ENCODE measurements around the gene KCNQ1. TPM values are rescaled to one million over a fixed set of nuclear protein-coding genes. Genes with fewer than 3 reads are reported as not detected.

Gene KCNQ1
- polyA plus RNA-seq, 1 donor from 2014 or later = not detected

GRCh38 chr11:2865922-2866577, 421.2 kb downstream of the KCNQ1 start:
- no peak overlapping the region for H3K4me2 ChIP-seq (ENCODE audit: low read length)
- H2AFZ ChIP-seq (ENCODE audit: low read depth, low read length) = no peak overlapping the region
- TF ChIP-seq TAF1 (IDR thresholded peaks at IDR 0.05; ENCODE audit: low read depth) (no peak), SMC3 (conservative IDR thresholded peaks at IDR 0.05; ENCODE audit: poor library complexity) (no peak), EZH2 (IDR thresholded peaks at IDR 0.05; ENCODE audit: borderline replicate concordance, insufficient read depth, low read length, poor library complexity, severe bottlenecking) (no peak), RAD21 (conservative IDR thresholded peaks at IDR 0.05) (no peak), EP300 (conservative IDR thresholded peaks at IDR 0.05; ENCODE audit: poor library complexity, severe bottlenecking) (no peak), REST (IDR thresholded peaks at IDR 0.05; ENCODE audit: borderline replicate concordance) (no peak), MXI1 (conservative IDR thresholded peaks at IDR 0.05; ENCODE audit: poor library complexity, severe bottlenecking) (no peak), CTCF (IDR thresholded peaks at IDR 0.05; ENCODE audit: poor library complexity, severe bottlenecking) (no peak), POLR2AphosphoS5 (IDR thresholded peaks at IDR 0.05) (no peak)
- peaks cover 26% of the 10 kb centered on the region for H3K27me3 ChIP-seq (ENCODE audit: insufficient read depth, low read depth, low read length)
- no peaks in the 10 kb centered on the region for H4K20me1 ChIP-seq (ENCODE audit: insufficient read depth)
- no peak overlapping the region for H3K4me3 ChIP-seq (ENCODE audit: low read length)
- no peaks in the 10 kb centered on the region for H3K79me2 ChIP-seq (replicated peaks; ENCODE audit: insufficient read depth, low read length)
- H3K9ac ChIP-seq (ENCODE audit: low read length) = no peak overlapping the region
- H3F3A ChIP-seq (ENCODE audit: insufficient read depth, low read length, poor library complexity, severe bottlenecking) = no peaks in the 10 kb centered on the region
- no peaks in the 10 kb centered on the region for H3K36me3 ChIP-seq (ENCODE audit: insufficient read depth, low read length)
- H3K27ac ChIP-seq (ENCODE audit: low read length) = no peak overlapping the region
- H3K9me3 ChIP-seq (ENCODE audit: low read length) = no peaks in the 10 kb centered on the region
- H3K9me2 ChIP-seq (ENCODE audit: insufficient read depth, low read length) = no peaks in the 10 kb centered on the region

- H3K27ac ChIP-seq (ENCODE audit: low read length) = no peak overlapping the region
Measured at GRCh38 chr11:2867142-2867541, 422.3 kb downstream of the KCNQ1 start.

More at GRCh38 chr11:2867142-2867541, 422.3 kb downstream of the KCNQ1 start:
- Histone ChIP-seq H3F3A (ENCODE audit: insufficient read depth, low read length, poor library complexity, severe bottlenecking) (no peaks in the 10 kb centered on the region), H3K4me3 (ENCODE audit: low read length) (no peak overlapping the region), H3K36me3 (ENCODE audit: insufficient read depth, low read length) (no peaks in the 10 kb centered on the region), H4K20me1 (ENCODE audit: insufficient read depth) (no peaks in the 10 kb centered on the region), H3K79me2 (replicated peaks; ENCODE audit: insufficient read depth, low read length) (no peaks in the 10 kb centered on the region), H3K4me2 (ENCODE audit: low read length) (no peak overlapping the region), H2AFZ (ENCODE audit: low read depth, low read length) (no peak overlapping the region), H3K9me3 (ENCODE audit: low read length) (no peaks in the 10 kb centered on the region), H3K9ac (ENCODE audit: low read length) (no peak overlapping the region), H3K27me3 (ENCODE audit: insufficient read depth, low read depth, low read length) (peaks cover 26% of the 10 kb centered on the region), H3K9me2 (ENCODE audit: insufficient read depth, low read length) (no peaks in the 10 kb centered on the region)
- TF ChIP-seq REST (IDR thresholded peaks at IDR 0.05; ENCODE audit: borderline replicate concordance) (no peak), TAF1 (IDR thresholded peaks at IDR 0.05; ENCODE audit: low read depth) (no peak), POLR2AphosphoS5 (IDR thresholded peaks at IDR 0.05) (no peak), RAD21 (conservative IDR thresholded peaks at IDR 0.05) (no peak), EP300 (conservative IDR thresholded peaks at IDR 0.05; ENCODE audit: poor library complexity, severe bottlenecking) (no peak), MXI1 (conservative IDR thresholded peaks at IDR 0.05; ENCODE audit: poor library complexity, severe bottlenecking) (no peak), EZH2 (IDR thresholded peaks at IDR 0.05; ENCODE audit: borderline replicate concordance, insufficient read depth, low read length, poor library complexity, severe bottlenecking) (no peak), SMC3 (conservative IDR thresholded peaks at IDR 0.05; ENCODE audit: poor library complexity) (no peak), CTCF (IDR thresholded peaks at IDR 0.05; ENCODE audit: poor library complexity, severe bottlenecking) (no peak)

All from neural cell (in vitro differentiated cells).